GM19467 (cell line): Measurements from ENCODE around the gene ZNF654.

Experiments
- ATAC-seq: cut with Tn5 transposase; IDR thresholded peaks from one replicate; pipeline ENCODE4 v1.9.1; 2021; ENCODE audit warnings: mild to moderate bottlenecking, moderate library complexity; ENCODE audit not compliant: unreplicated experiment

The ZNF654 gene

GRCh38 chr3:88191872-88192409, 132.9 kb downstream of the ZNF654 start:
- no peak for ATAC-seq

- ATAC-seq = no peak
Observed at GRCh38 chr3:88192631-88193030, 133.6 kb downstream of the ZNF654 start.
